KG1 (cell line): ENCODE results near the gene KLK12.

Experiments used
- DNase-seq: peaks from one replicate; lab custom pipeline; 2025; lab: John Stamatoyannopoulos, UW

The KLK12 gene

GRCh38 chr19:50981587-50982146 lies 53.1 kb downstream of the KLK12 start:
- DNase-seq: no peak

- no peak for DNase-seq
Observed at GRCh38 chr19:50980208-50980607, 54.6 kb downstream of the KLK12 start.

- DNase-seq: no peak
Observed at GRCh38 chr19:50979758-50980157, 55.0 kb downstream of the KLK12 start.
